Measurements from ENCODE around the gene HEPHL1. TPM values are rescaled to one million over a fixed set of nuclear protein-coding genes. Genes with fewer than 3 reads are reported as not detected.
"Not testable (repeated sequence)": the region's sequence is repeated elsewhere in the genome, so short reads cannot be mapped to it uniquely, and the experiment has no call there.

Gene HEPHL1, protein sequence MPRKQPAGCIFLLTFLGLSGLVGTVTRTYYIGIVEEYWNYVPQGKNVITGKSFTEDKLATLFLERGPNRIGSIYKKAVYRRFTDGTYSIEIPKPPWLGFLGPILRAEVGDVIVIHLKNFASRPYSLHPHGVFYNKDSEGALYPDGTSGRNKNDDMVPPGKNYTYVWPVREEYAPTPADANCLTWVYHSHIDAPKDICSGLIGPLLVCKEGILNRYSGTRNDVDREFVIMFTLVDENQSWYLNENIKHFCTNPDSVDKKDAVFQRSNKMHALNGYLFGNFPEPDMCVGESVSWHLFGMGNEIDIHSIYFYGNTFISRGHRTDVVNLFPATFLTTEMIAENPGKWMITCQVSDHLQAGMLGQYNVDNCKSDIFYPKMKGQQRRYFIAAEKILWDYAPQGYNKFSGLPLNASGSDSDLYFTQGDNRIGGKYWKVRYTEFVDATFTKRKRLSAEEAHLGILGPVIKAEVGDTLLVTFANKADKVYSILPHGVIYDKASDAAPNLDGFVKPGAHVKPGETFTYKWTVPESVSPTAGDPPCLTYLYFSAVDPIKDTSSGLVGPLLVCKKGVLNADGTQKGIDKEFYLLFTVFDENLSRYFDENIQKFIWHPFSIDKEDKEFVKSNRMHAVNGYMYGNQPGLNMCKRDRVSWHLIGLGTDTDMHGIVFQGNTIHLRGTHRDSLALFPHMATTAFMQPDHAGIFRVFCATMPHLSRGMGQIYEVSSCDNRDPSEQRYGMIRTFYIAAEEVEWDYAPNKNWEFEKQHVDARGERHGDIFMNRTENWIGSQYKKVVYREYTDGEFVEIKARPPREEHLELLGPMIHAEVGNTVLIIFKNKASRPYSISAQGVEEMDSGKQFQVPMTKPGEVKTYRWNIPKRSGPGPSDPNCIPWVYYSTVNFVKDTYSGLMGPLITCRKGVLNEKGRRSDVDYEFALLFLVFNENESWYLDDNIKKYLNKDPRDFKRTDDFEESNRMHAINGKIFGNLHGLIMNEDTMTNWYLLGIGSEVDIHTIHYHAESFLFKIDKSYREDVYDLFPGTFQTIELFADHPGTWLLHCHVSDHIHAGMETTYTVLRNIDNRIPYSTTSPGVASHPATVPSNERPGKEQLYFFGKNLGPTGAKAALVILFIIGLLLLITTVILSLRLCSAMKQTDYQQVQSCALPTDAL
- 0.26 and 0.51 TPM in 2 replicates for total RNA-seq

DNA sequence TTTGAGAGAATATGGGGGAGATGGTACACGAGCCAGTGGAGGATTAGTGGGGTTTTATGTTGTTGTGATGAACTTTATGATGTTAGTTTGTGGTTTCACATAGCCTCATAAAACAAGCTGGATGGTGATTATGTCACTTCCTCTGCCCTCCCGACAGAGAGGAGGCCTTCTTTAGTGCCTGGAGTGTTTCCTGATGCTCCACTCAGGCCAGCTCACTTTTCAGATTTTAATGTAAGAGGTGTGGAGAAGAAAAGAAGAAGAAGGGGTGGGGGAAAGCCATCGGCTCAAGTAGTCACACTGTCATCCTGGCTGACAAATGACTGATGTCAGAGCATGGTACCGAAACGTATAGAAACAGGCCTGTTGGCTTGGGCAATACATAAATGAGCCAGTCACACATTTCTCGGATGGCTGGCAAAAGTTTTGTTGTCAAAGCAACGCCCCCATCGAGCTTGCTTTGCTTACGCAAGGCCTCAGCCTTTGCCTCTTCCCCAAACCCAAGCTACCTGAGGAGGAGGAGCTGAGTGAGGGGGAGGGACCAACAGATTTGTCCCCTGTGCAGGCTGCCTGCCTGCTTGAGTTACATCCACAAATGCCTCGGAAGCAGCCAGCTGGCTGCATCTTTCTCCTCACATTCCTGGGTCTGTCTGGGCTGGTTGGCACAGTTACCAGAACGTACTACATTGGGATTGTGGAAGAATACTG lies at the start of gene HEPHL1:
Gene HEPHL1 (plus strand): TSS at position 578 of the 705 bp plus-strand sequence. CDS start 15 bp downstream, at position 593.
- TF ChIP-seq, protein P1, sequence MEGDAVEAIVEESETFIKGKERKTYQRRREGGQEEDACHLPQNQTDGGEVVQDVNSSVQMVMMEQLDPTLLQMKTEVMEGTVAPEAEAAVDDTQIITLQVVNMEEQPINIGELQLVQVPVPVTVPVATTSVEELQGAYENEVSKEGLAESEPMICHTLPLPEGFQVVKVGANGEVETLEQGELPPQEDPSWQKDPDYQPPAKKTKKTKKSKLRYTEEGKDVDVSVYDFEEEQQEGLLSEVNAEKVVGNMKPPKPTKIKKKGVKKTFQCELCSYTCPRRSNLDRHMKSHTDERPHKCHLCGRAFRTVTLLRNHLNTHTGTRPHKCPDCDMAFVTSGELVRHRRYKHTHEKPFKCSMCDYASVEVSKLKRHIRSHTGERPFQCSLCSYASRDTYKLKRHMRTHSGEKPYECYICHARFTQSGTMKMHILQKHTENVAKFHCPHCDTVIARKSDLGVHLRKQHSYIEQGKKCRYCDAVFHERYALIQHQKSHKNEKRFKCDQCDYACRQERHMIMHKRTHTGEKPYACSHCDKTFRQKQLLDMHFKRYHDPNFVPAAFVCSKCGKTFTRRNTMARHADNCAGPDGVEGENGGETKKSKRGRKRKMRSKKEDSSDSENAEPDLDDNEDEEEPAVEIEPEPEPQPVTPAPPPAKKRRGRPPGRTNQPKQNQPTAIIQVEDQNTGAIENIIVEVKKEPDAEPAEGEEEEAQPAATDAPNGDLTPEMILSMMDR (IDR thresholded peaks at IDR 0.05; ENCODE audit: insufficient read depth, low read length, severe bottlenecking): no peak
- H3K4me3 ChIP-seq (ENCODE audit: low read depth, low read length): no peak within 1 kb of the TSS
- no peak for FAIRE-seq
- H3K27me3 ChIP-seq (ENCODE audit: control insufficient read depth, insufficient read depth, low read length): no peaks in the 10 kb centered on the region
- H3K36me3 ChIP-seq (ENCODE audit: control insufficient read depth, insufficient read depth, low read length): no peaks in the 10 kb centered on the region
- peak; percentile 90 for DNase-seq (ENCODE audit: low read depth)

DNA sequence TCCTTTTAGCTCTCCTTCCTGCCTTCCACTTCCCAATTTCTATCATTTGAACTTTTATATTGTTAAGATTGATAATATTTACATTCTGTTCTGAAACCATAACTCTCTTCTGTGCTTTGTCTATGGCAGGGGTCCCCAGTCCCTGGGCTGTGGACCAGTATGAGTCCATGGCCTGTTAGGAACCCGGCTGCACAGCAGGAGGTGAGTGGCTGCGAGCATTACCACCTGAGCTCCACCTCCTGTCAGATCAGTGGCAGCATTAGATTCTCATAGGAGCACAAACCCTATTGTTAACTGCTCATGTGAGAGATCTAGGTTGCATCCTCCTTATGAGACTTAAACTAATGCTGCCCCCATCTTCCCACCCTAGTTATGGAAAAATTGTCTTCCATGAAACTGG lies 48.4 kb upstream of the HEPHL1 start:
- Histone ChIP-seq H3K27me3 (ENCODE audit: control insufficient read depth, insufficient read depth, low read length) (no peaks in the 10 kb centered on the region), H3K4me3 (ENCODE audit: low read depth, low read length) (no peak overlapping the region), H3K36me3 (ENCODE audit: control insufficient read depth, insufficient read depth, low read length) (no peaks in the 10 kb centered on the region)
- TF ChIP-seq, protein P1 (IDR thresholded peaks at IDR 0.05; ENCODE audit: insufficient read depth, low read length, severe bottlenecking): no peak
- no peak for DNase-seq (ENCODE audit: low read depth)
- no peak for FAIRE-seq

DNA sequence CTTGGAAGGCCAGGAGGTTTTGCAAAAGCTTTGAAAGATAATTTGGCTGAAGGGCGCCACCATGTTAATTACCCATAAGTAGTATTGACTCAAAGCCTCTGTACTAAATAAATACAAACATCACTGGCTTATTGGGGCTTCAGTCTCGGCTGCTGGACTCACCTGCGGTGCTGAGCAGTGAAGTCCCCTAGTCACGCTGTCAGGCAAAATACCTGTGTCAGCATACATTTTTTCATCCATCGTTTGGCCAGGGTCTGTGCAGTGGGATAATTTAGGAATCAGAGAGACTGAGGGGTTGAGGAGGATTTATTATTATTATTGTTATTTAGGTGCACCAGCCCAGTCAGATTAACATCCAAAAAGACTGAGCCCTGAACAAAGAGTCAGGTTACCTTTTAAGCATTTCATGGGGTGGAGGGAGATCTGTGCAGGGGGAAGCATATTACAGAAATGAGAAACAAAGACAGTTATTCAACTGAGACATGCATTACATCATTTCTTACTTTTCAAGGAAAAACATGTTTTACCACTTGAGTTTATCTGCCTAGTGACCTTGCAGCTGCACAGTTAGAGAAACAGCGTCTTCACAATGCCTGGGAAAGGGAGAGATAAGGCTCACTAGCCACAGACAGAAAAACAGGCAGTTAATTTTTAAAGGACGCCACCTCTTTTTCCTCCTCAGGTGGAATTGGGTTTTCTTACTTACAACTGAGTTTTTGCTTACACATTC lies 47.7 kb upstream of the HEPHL1 start:
- DNase-seq (ENCODE audit: low read depth); H3K4me3 ChIP-seq (ENCODE audit: low read depth, low read length); H3K36me3 ChIP-seq (ENCODE audit: control insufficient read depth, insufficient read depth, low read length); H3K27me3 ChIP-seq (ENCODE audit: control insufficient read depth, insufficient read depth, low read length); FAIRE-seq: not testable (repeated sequence)

DNA sequence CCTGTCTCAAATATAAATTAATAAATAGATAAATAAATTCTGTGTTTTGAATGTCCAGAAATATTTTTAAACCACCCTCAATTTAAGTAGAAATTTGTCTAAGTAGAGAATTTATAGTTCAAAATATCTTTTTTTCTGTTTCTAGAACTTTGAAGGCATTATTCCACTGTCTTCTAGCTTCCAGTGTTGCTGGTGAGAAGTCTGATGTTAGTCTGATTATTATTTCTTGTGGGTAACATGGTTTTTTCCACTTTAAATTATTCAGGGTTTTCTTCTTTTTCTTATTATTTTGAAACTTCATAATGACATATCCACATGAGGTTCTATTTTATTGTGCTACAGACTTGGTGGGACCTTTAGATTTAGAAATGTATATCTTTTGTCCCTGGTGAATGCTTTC lies 46.4 kb upstream of the HEPHL1 start:
- DNase-seq (ENCODE audit: low read depth) (no peak), FAIRE-seq (no peak)
- H3K27me3 ChIP-seq (ENCODE audit: control insufficient read depth, insufficient read depth, low read length): no peaks in the 10 kb centered on the region

DNA sequence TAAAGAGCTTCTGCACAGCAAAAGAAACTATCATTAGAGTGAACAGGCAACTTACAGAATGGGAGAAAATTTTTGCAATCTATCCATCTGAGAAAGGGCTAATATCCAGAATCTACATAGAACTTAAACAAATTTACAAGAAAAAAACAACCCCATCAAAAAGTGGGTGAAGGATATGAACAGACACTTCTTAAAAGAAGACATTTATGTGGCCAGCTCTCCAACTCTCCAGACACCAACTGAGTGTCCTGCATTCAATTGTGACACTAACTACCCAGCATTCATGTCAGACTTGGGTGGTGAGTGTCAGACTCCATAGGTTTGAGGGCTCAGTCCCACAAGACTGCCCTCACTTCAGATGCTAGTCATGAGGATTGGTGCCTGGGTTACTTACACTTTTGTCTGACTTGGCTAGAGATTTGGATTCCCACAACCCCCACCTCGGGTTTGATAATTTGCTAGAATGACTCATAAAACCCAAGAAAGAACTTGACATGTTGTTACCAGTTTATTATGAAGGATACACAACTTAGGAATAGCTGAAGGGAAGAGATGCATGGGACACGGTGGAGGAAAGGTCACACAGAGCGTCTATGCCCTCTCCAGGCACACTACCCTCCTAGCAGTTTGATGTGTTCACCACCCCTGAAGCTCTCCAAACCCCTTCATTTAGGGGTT lies 44.4 kb upstream of the HEPHL1 start:
- peak; percentile 84 for DNase-seq (ENCODE audit: low read depth)
- FAIRE-seq; H3K4me3 ChIP-seq (ENCODE audit: low read depth, low read length); H3K27me3 ChIP-seq (ENCODE audit: control insufficient read depth, insufficient read depth, low read length); H3K36me3 ChIP-seq (ENCODE audit: control insufficient read depth, insufficient read depth, low read length): not testable (repeated sequence)

More for the DNA sequence above, 46.4 kb upstream of the HEPHL1 start:
- no peaks in the 10 kb centered on the region for H3K36me3 ChIP-seq (ENCODE audit: control insufficient read depth, insufficient read depth, low read length)
- H3K4me3 ChIP-seq (ENCODE audit: low read depth, low read length): no peak overlapping the region
- TF ChIP-seq, protein P1 (IDR thresholded peaks at IDR 0.05; ENCODE audit: insufficient read depth, low read length, severe bottlenecking): no peak

All from bronchial epithelial cell (primary cell).